GM13976 (cell line): ENCODE data around the gene DHX16.

ENCODE experiments used
- DNase-seq: peaks from one replicate; pipeline ENCODE4 v3.0.0; 2012; ENCODE audit warnings: low spot score
- in situ Hi-C: fragments of 300-500 bp; cut with MboI; formaldehyde crosslinking; loops from one replicate; pipeline ENCODE4 v1.12.0; 2022; ENCODE audit warnings: low sequenced_read_pairs, mixed read lengths, inconsistent platforms; ENCODE audit not compliant: unreplicated experiment
- TF ChIP-seq, protein P1 (sequence below): IDR thresholded peaks from 2 replicates; pipeline ENCODE4 v1.5.1; 2012; ENCODE audit warnings: borderline replicate concordance, mild to moderate bottlenecking; ENCODE audit not compliant: insufficient read depth; ENCODE audit errors: extremely low read depth, missing control alignments, control extremely low read depth

Gene DHX16

DNA sequence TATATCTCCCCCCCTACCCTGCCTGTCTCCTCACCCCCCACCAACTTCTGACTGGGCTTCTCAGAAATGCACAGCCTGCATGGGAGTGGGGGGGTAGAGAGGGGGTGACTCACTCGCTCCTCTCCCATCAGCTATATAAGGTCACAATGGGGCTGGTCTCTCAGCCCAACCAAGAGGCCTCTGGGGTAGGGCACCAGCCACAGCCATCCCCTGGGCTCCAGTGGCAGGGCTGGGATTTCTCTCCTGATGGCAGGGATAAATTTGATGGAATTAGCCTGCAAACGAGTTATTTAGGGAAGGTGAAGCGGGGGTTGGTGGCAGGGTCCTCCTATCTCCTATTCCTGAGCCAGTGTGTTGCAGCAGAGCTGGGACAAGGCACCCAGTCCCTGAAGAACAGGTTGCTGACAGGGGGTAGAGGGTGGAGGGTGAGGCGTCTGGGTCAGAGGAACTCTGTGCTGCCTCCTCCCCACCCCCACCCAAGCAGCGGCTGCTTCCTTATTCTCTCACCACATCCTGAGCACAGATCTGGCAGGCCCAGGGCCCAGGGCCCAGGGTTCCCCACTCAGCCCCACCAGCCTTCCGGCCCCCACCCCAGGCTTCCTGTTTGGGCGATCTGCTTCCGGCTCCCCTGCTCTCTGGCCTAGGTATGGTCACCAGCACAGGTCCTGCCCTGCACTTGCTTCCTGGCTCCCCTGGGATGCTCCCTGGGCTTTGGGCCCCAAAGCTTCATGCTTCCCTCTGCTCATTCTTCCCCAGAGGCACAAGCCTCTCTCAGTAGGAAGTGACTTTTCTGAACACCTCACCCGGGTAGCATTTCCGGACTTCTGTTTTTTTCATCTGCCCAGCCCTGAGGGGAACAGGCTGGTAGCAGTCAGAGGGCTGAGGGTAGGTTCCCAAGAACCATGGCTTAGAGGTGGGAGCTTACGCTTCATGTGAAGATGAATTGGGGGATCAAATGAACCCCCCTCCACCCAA is 9.6 kb upstream of the DHX16 start:
- in situ Hi-C loops, result no loop called here
- peak; percentile 84 for DNase-seq
- TF ChIP-seq, protein P1, sequence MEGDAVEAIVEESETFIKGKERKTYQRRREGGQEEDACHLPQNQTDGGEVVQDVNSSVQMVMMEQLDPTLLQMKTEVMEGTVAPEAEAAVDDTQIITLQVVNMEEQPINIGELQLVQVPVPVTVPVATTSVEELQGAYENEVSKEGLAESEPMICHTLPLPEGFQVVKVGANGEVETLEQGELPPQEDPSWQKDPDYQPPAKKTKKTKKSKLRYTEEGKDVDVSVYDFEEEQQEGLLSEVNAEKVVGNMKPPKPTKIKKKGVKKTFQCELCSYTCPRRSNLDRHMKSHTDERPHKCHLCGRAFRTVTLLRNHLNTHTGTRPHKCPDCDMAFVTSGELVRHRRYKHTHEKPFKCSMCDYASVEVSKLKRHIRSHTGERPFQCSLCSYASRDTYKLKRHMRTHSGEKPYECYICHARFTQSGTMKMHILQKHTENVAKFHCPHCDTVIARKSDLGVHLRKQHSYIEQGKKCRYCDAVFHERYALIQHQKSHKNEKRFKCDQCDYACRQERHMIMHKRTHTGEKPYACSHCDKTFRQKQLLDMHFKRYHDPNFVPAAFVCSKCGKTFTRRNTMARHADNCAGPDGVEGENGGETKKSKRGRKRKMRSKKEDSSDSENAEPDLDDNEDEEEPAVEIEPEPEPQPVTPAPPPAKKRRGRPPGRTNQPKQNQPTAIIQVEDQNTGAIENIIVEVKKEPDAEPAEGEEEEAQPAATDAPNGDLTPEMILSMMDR, result no peak

- in situ Hi-C loops, result no loop called here
- TF ChIP-seq, protein P1, result no peak
- DNase-seq, result no peak
Measured at GRCh38 chr6:30681766-30682142, 8.9 kb upstream of the DHX16 start.

- TF ChIP-seq, protein P1, result no peak
- in situ Hi-C loops, result no loop called here
- no peak for DNase-seq
Measured at GRCh38 chr6:30679765-30680535, 7.1 kb upstream of the DHX16 start.

- in situ Hi-C loops, result no loop called here
- DNase-seq, result peak; percentile 88
- TF ChIP-seq, protein P1, result peak; percentile 98
Measured at GRCh38 chr6:30678964-30679726, 6.3 kb upstream of the DHX16 start.

DNA sequence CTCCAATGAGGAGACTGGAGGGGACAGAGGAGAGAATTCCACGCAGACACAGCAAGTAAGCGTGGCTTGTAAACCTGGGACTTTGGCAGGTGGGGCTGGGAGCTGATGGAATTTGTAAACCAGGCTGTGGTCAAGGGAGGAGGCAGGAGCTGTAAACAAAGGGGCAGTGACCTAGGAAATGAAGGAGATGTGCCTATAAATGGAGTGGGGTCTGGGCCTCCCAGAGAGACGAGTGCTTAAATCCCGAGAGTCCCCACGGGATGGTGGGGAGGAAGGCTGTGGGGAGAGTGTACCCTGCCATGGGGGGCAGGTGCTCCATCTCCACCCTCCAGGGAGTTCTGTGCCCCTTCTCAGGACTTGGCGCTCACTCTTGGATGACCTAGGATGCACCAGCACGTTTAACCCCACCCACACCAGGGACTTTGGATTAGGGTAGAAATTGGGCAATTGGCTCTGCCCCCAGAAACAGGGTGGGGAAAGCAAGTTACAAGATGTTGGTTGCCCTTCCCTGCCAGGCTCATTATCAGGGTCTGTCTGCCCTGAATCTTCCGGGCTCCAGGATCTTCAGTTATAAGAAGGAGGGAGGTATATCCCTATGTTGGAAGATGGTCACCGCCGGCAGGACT is 4.0 kb upstream of the DHX16 start:
- in situ Hi-C loops, result no loop called here
- DNase-seq, result no peak

More for the DNA sequence above, 4.0 kb upstream of the DHX16 start:
- TF ChIP-seq, protein P1, result no peak
